CD4-positive, alpha-beta T cell treated with Interleukin-2 at 100 ng/mL for 4 hours (primary cell): ENCODE data around the gene EPC2.
A peak's percentile ranks its signal among the peaks of the same experiment; 100 is the strongest.
"Not testable (repeated sequence)": the region's sequence is repeated elsewhere in the genome, so short reads cannot be mapped to it uniquely, and the experiment has no call there.

Experiments used
- DNase-seq: peaks from one replicate; pipeline ENCODE4 v3.0.0-alpha.2; 2020; ENCODE audit warnings: low spot score

EPC2 gene

DNA sequence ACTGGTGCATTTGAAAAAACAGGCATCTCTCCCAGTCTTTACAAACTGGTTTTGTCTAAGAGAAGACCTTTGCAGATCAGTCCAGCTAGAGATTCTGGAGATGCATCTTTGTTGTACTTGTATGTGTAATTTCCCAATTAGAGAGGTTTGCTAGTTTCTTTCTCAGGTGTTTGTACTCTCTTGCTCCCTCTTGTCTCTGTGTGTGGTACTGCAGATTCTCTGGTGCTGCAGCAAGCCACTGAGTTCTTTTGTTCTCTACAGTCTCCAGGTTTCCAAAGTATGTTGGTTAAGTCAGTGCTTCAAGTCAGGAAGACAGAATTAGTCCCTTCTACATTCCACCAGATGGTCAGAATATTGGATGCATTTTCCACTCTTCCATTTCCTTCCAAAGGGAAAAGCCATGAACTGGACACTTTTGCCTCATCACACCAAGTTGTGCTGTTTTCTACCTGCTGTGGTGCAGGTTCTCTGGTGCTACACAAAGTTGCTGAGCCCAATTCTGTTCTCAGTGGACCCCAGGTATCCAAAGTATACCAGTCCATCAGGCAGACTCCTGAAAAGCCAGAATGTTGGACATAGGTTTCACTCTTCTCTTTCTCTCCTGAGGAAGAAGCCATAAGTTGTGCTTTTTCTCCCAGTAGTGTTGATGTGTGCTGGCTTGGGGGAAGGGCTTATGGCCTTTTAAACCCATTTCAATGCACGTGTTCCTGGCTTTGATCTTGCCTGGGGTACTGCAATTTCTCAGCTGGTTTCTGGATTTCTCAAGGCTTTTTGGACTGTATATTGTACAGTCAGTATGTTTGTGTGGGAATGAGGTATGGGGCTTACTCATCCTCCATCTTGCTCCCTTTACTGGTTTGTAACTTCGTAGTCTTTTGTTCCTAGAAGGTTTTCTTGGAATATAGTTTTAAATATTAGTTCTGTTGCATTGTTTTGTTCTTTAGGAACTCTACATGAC lies 29.8 kb downstream of the EPC2 start:
- DNase-seq: peak; percentile 67

- no peak for DNase-seq
Measured at GRCh38 chr2:148675708-148676107, 31.2 kb downstream of the EPC2 start.

GRCh38 chr2:148678302-148679179 lies 34.0 kb downstream of the EPC2 start:
- not testable (repeated sequence) for DNase-seq

DNA sequence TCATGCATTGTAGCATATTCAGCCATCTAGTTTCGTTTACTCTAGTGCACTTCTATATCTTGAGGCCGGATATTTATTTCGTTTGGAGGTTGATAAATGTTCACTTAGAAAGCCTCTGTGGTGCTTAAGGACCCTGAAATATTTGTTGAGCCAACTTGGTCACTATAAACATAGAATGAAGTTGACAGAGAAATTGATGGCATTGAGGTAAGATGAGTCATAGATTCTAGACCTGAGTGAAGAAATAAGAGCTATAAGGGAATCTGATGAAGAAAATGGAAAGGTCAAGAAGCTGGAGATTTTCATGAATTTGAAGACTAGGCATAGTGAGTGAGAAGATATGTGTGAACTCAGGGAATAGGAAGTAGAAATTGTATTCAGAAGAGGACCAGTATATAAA lies 35.9 kb downstream of the EPC2 start:
- DNase-seq: no peak

DNA sequence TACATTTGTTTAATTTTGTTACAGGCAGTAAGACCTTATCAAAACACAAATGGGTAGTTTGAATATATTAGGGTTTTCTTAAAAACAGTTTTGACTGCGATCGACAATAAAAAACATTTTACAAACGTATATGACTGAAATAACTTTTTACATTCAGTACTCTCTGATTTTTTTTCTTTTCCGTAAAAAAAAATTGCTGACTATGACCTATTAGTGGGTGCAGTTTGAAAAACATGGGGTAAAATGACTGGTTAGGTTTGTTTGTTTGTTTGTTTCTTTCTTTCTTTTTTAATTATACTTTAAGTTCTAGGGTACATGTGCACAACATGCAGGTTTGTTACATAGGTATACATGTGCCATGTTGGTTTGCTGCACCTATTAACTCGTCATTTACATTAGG lies 36.9 kb downstream of the EPC2 start:
- DNase-seq: no peak

GRCh38 chr2:148681862-148682261 lies 37.3 kb downstream of the EPC2 start:
- DNase-seq: not testable (repeated sequence)

DNA sequence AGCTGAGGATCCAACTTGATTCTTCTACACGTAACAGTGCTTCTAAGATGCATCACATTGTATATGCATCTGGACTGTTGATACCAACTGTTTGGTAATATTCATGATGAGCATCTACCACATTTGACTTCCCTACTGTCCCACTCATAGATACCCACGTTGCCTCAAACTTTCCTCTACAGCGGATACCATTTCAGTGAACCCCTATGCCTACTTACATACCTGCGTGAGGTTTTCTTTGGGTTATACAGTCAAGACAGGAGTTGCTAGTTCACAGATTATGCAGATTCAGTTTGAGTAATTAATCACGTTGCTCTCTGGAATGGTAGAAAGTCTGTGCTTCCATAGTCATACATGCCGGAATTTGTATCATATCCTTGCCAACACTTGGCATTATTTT lies 40.0 kb downstream of the EPC2 start:
- no peak for DNase-seq

GRCh38 chr2:148687543-148687942 lies 43.0 kb downstream of the EPC2 start:
- DNase-seq: no peak

DNA sequence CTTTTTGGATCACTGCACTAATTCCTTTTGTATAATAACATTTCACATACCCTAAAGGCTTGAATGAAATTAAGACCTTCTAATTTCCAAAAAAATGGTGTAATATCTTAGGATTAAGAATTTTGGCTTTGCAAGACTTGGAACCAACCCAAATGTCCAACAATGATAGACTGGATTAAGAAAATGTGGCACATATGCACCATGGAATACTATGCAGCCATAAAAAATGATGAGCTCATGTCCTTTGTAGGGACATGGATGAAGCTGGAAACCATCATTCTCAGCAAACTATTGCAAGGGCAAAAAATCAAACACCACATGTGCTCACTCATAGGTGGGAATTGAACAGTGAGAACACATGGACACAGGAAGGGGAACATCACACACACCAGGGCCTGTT lies 43.5 kb downstream of the EPC2 start:
- not testable (repeated sequence) for DNase-seq

GRCh38 chr2:148696985-148697384 lies 52.4 kb downstream of the EPC2 start:
- no peak for DNase-seq

GRCh38 chr2:148699830-148700229 lies 55.3 kb downstream of the EPC2 start:
- no peak for DNase-seq

GRCh38 chr2:148701039-148701438 lies 56.5 kb downstream of the EPC2 start:
- no peak for DNase-seq

DNA sequence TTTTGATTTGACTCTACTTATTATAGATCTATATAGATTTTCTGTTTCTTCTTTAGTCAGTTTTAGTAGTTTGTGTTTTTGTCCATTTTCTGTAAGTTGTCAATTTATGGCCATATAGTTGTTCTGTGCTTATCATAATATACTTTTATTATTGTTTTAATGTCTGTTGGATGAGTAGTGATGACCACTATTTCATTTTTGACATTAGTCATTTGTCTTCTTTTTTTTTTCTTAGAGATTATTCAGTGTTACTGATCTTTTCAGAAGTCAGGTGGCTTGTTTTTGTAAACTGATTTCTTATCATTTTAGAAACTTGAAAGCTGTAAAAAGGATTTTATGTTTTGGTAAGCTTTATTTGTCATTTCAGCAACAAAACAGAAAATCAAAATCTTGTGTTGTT lies 57.3 kb downstream of the EPC2 start:
- DNase-seq: no peak

DNA sequence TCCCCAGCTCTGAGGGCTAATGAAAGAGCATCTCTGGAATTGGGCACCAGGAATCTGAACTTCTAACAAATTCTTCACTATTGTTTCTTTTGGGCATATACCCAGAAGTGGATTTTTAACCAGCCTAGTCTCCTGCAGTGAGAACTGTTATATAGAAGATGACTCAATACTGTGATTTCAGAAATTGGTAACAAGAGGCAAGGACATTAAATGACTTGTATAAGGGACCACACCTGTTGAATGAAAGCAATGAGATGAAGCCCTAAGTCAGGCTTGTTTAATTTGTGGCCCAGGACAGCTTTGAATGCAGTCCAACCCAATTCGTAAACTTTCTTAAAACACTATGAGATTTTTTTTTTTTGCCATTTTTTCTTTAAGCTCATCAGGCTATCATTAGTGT lies 57.9 kb downstream of the EPC2 start:
- no peak for DNase-seq

DNA sequence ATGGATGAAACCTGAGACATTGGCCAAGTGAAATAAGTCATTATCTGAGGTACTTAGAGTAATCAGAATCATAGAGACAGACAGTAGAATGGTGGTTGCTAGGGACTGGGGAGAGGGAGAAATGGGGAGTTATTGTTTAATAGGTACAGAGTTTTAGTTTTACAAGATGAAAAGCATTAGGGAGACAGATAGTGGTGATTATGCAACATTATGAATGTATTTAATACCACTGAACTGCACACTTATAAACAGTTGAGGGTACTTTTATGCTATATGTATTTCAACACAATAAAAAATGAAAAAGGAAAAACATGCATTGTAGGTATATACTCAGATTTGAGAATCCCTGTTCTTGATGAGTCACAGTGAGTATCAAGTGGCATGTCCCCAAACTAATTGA lies 59.7 kb downstream of the EPC2 start:
- no peak for DNase-seq

GRCh38 chr2:148716378-148716920 lies 71.9 kb downstream of the EPC2 start:
- DNase-seq: no peak

DNA sequence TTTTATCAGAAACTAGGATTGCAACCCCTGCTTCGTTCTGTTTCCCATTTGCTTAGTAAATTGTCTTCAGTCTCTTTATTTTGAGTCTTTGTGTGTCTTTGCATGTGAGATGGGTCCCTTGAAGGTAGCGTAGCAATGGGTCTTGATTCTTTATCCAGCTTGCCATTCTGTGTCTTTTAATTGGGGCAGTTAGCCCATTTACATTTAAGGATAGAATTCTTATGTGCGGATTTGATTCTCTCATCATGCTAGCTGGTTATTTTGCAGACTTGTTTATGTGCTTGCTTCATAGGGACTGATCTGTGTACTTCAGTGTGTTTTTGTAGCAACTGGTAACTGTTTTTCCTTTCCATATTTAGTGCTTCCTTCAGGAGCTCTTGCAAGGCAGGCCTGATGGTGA lies 73.5 kb downstream of the EPC2 start:
- no peak for DNase-seq

DNA sequence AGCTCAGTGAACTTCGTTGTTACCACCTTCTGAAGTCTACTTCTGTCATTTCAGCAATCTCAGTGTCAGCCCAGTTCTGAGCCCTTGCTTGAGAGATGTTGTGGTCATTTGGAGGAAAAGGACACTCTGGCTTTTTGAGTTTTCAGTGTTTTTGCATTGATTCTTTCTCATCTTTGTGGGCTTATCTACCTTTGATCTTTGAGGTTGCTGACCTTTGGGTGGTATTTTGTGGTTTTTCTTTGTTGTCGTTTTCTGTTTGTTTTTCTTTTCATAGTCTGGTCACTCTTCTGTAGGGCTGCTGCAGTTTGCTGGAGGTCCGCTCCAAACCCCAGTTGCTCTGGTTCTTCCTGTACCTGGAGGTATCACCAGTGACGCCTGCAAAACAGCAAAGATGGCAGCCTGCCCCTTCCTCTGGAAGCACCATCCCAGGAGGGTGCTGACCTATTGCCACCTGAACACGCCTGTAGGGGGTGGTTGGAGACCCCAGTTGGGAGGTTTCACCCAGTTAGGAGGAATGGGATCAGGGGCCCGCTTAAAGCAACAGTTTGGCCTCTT lies 74.7 kb downstream of the EPC2 start:
- DNase-seq: no peak

DNA sequence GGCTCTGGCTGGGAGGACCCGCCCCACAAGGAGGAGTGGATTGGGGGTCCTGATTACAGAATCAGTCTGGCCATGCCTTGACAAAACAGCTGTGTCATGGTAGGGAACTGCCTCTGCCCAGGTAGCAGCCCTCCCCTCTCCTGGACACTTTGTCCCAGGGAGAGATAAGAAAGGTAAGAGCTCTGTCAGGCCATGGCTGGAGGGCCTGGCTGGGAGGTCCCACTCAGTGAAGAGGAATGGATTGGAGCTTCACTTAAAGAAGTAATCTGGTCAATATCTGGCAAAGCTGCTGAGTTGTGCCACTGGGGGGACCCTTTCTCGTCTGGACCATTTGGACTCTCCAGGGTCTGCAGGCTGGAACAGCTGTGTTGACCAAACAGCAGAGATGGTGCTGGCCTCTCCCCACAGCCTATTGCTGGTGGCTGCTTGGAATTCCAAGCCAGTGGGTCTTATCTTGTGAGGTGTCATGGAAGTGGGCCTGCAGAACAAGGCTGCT lies 75.4 kb downstream of the EPC2 start:
- no peak for DNase-seq

- no peak for DNase-seq
Measured at GRCh38 chr2:148720501-148721001, 76.0 kb downstream of the EPC2 start.

GRCh38 chr2:148721520-148721931 lies 77.0 kb downstream of the EPC2 start:
- DNase-seq: no peak
